ENCODE results near the gene MUC2.

MUC2 gene

GRCh38 chr11:1073851-1074243, 827 bp upstream of the MUC2 start:
- no peak for TF ChIP-seq CTCF (IDR thresholded peaks at IDR 0.05)

GRCh38 chr11:1075341-1075911, 752 bp downstream of the MUC2 start:
- no peak for TF ChIP-seq CTCF (IDR thresholded peaks at IDR 0.05)

DNA sequence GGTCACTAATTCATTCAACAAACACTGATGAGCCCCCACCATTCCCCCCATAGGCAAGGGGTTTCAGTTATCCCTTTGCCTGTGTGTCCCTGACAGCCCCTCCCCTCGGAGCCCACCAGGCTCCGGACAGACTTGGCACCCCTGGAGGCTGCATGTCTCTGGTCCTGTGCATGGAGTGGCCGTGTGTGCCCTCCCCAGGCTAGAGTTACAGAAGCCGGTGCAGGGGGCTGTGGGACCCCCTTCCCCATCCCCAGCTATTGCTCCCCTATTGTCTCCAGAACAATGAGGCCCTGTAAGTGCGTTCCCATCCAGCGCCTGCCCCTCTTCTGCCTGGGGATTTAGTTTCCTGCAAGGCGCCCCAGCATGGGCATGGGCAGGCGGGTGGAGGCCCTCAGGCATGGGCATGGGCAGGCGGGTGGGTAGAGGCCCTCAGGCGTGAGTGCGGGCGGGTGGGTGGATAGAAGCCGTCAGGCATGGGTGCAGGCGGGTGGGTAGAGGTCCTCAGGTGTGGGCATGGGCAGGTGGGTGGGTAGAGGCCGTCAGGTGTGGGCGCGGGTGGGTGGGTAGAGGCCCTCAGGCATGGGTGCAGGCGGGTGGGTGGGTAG, 1.5 kb downstream of the MUC2 start:
- no peak for TF ChIP-seq CTCF (IDR thresholded peaks at IDR 0.05)

GRCh38 chr11:1077033-1077416, 2.4 kb downstream of the MUC2 start:
- TF ChIP-seq CTCF (IDR thresholded peaks at IDR 0.05): no peak

DNA sequence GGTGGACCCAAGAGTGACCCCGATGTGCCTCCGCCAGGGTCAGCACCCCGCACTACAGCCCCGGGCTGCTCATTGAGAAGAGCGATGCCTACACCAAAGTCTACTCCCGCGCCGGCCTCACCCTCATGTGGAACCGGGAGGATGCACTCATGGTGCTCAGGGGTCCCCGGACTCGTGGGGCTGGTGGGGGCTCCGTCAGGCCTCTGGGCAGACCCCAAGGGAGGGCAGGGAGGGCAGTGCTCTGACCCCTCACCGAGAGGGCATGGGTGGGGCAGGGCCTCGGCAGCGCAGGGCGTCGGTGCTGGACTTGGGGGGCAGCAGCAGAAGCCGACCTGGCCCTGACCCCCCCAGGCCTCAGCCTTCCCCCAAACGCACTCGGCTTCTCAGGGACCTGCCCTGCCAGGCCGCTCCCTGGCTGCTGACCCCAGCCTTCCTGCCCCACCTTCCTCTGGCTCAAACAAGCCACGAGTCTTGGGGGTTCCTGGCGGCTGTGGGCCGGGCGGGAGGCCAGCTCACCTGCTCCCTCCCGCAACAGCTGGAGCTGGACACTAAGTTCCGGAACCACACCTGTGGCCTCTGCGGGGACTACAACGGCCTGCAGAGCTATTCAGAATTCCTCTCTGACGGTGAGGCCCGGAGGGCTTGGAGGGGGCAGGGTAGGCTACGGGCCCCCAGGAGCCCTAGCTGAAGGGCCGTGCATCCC, 2.9 kb downstream of the MUC2 start:
- TF ChIP-seq CTCF (IDR thresholded peaks at IDR 0.05): no peak

- TF ChIP-seq CTCF (IDR thresholded peaks at IDR 0.05): no peak
These were observed 3.5 kb downstream of the MUC2 start for GRCh38 chr11:1078191-1078601.

DNA sequence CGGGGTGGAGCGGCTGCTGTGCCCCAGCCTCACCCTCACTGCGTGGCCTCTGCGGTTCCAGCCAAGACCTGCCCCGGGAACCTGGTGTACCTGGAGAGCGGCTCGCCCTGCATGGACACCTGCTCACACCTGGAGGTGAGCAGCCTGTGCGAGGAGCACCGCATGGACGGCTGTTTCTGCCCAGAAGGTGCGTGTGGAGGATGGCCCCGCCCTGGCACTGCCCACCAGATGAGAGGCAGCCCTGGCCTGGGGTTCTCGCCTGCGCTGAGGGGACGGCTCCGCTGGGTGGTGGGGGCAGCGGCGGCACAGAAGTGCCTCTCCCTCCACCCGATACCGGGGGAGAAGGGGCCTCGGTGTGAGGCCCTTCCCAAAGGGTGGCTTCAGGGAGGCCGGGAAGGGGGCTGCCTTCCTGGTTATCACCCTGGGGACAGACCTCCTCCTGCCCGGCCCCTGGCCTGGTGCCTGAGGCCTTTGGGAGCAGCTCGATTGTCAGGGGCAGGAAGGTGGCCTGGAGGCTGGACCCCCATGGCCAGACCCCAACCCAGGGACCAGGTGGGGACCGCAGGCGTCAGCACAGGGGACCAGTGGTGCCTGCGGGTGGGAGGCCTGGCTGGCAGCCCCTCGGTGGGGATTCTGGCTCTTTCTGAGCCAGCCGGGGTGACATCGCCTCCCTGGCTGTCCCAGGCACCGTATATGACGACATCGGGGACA, 7.1 kb downstream of the MUC2 start:
- no peak for TF ChIP-seq CTCF (IDR thresholded peaks at IDR 0.05)

All from LNCAP (cell line).